A549 (cell line): ENCODE results near the gene TMEM123.

ENCODE experiments used
- BHLHE40 ChIP-seq: IDR thresholded peaks from 2 replicates; pipeline ENCODE4 v1.6.1; 2012; ENCODE audit warnings: low read depth, low read length, inconsistent platforms
- CTCF ChIP-seq: fragments of >200 bp; sonication (Bioruptor Twin); formaldehyde crosslinking; IDR thresholded peaks from 3 replicates; pipeline ENCODE4 v1.5.1; 2016
- EHF ChIP-seq: fragments of 250-450 bp; sonication (Bioruptor Pico); IDR thresholded peaks from 2 replicates; pipeline ENCODE4 v1.5.0; 2020; ENCODE audit warnings: mild to moderate bottlenecking
- HMGXB4 ChIP-seq: fragments of 250-450 bp; sonication (Bioruptor Pico); IDR thresholded peaks from 2 replicates; pipeline ENCODE4 v1.5.0; 2021; ENCODE audit warnings: mild to moderate bottlenecking, moderate library complexity, borderline replicate concordance
- HOXB13 ChIP-seq: fragments of 250-450 bp; sonication (Bioruptor Pico); IDR thresholded peaks from 2 replicates; pipeline ENCODE4 v1.5.0; 2020; ENCODE audit warnings: low read depth, mild to moderate bottlenecking, moderate library complexity
- JUN ChIP-seq, 2 experiments: fragments of >200 bp; sonication (Bioruptor Twin); formaldehyde crosslinking; IDR thresholded peaks; 2 replicates in 1 of 2; 3 replicates in 1 of 2; pipeline ENCODE4 v1.6.1; 2016 to 2017
- MAX ChIP-seq: IDR thresholded peaks from 2 replicates; pipeline ENCODE4 v1.6.1; 2012
- RAD21 ChIP-seq, 2 experiments: fragments of >200 bp in 1 of 2; sonication (Bioruptor Twin) in 1 of 2; formaldehyde crosslinking in 1 of 2; IDR thresholded peaks in 1 of 2; conservative IDR thresholded peaks in 1 of 2; 2 replicates in 1 of 2; 3 replicates in 1 of 2; pipeline ENCODE4 v1.6.1; 2012 to 2018; ENCODE audit warnings: inconsistent platforms in 1 of 2
- RCOR1 ChIP-seq: fragments of 150-350 bp; IDR thresholded peaks from 2 replicates; pipeline ENCODE4 v1.6.1; 2014; ENCODE audit warnings: antibody characterized with exemption, low read length, low read depth
- RFX5 ChIP-seq: fragments of 450-650 bp; IDR thresholded peaks from 2 replicates; pipeline ENCODE4 v1.7.1; 2014; ENCODE audit warnings: antibody characterized with exemption, mild to moderate bottlenecking, moderate library complexity
- RNF2 ChIP-seq: fragments of 200-600 bp; sonication (generic); IDR thresholded peaks from 2 replicates; pipeline ENCODE4 v1.6.1; 2016; ENCODE audit warnings: low read depth, mild to moderate bottlenecking, antibody characterized with exemption, moderate library complexity, borderline replicate concordance
- SMC3 ChIP-seq: fragments of >200 bp; sonication (Bioruptor Twin); formaldehyde crosslinking; IDR thresholded peaks from 3 replicates; pipeline ENCODE4 v1.6.1; 2018; ENCODE audit warnings: inconsistent platforms
- USF2 ChIP-seq: fragments of 450-650 bp; IDR thresholded peaks from 2 replicates; pipeline ENCODE4 v1.6.1; 2014; ENCODE audit warnings: antibody characterized with exemption

GRCh38 chr11:102385085-102386007, 67.2 kb downstream of the TMEM123 start:
- TF ChIP-seq JUN (IDR thresholded peaks at IDR 0.05), result no peak
- no peak for TF ChIP-seq CTCF
- TF ChIP-seq USF2, result no peak
- no peak for TF ChIP-seq HOXB13 (CRISPR knock-in tag)
- TF ChIP-seq RNF2, result no peak
- TF ChIP-seq RFX5, result no peak
- no peak for TF ChIP-seq MAX
- no peak for TF ChIP-seq RCOR1
- no peak for TF ChIP-seq SMC3
- TF ChIP-seq RAD21 (conservative IDR thresholded peaks at IDR 0.05 in 1 of 2, IDR thresholded peaks at IDR 0.05 in 1 of 2), result no peak
- no peak for TF ChIP-seq HMGXB4
- no peak for TF ChIP-seq EHF (CRISPR knock-in tag)
- TF ChIP-seq BHLHE40, result no peak
